ENCODE data around the gene SARDH. TPM values are rescaled to one million over a fixed set of nuclear protein-coding genes. Genes with fewer than 3 reads are reported as not detected.

The SARDH gene
- total and polyA plus RNA-seq, 2 of the 13 experiments (the other 11 are each of a cell fraction or from before 2014, with no cell fraction given): 11.6 to 34.9 TPM

DNA sequence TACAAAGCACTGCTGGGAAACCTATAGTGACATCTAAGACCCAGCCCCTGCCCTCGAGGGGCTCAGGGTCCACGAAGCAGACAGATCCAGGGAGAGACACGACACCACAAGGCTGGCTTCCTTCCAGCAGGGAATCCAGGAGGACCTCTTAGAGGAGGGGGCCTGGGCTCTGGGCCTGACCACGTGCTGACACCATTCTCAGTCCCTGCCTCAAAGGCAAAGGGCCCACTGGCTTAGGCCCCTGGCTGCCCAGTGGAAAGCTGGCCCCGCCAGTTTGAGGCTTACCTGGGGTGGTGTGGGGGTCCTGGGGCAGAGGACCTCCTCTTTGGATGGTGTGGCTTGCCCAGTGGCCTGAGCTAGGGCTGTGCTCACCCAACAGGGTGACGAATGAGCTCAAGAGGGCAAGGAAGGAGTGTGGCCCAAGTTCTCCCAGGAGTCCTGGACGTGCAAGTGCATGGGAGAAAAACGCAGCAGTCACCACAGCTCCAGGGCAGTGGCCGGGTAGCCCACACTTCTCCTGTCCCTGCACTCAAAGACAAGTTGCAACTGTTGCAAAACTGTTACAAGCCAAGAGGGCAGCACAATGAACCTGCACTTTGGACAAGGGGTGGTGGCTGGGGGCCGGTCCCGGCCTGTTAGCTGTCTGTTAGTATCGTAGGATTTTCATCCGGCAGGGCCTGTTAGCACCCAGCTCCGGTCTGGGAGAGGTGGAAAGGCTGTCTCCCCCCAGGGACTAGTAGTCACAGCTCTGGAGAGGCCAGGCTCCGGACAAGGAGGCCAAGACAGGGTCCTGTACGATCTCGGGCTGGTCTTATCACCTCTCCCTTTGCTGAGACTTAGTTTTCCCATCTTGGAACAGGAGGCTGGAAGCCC lies 1.5 kb upstream of the SARDH start:
- CTCF ChIA-PET (ENCODE audit: low intra/inter-chr PET ratio, low total read pairs): interaction anchor here (0.6 to 1.2 kb wide), 3 partner anchors 29 to 254 kb away, joined by 3 to 4 read pairs (median 3); no protein-coding TSS in a partner anchor
- intact Hi-C loops (cut with micrococcal nuclease; ENCODE audit: unreplicated experiment): loop anchor here (2.0 kb wide), 1 partner anchor 29 kb away; no protein-coding TSS in a partner anchor
- TSS peak; percentile 77 for BruUV-seq (replicated peaks)
- TF ChIP-seq PLRG1 (conservative IDR thresholded peaks at IDR 0.05) (no peak), ZNF782 (CRISPR knock-in tag; IDR thresholded peaks at IDR 0.05; ENCODE audit: borderline replicate concordance) (peak; percentile 47; the same call in 1 of the 2 replicates), ZNF776 (CRISPR knock-in tag; IDR thresholded peaks at IDR 0.05) (0 out of 2 replicates have a peak, but pooled peaks have one; percentile 38), IKZF1 (IDR thresholded peaks at IDR 0.05) (no peak), IKZF4 (CRISPR knock-in tag; IDR thresholded peaks at IDR 0.05; ENCODE audit: borderline replicate concordance, low read depth, not compliant biosample characterization) (no peak), ZNF180 (CRISPR knock-in tag; IDR thresholded peaks at IDR 0.05; ENCODE audit: borderline replicate concordance, low read depth) (no peak), ZNF264 (CRISPR knock-in tag; IDR thresholded peaks at IDR 0.05) (peak; percentile 82), SOX5 (CRISPR knock-in tag; IDR thresholded peaks at IDR 0.05; ENCODE audit: borderline replicate concordance) (peak; percentile 86; the same call in 1 of the 2 replicates), ZNF326 (CRISPR knock-in tag; IDR thresholded peaks at IDR 0.05; ENCODE audit: borderline replicate concordance) (no peak), SMAD9 (CRISPR knock-in tag; IDR thresholded peaks at IDR 0.05) (no peak)
- TF ChIP-seq, protein P1, sequence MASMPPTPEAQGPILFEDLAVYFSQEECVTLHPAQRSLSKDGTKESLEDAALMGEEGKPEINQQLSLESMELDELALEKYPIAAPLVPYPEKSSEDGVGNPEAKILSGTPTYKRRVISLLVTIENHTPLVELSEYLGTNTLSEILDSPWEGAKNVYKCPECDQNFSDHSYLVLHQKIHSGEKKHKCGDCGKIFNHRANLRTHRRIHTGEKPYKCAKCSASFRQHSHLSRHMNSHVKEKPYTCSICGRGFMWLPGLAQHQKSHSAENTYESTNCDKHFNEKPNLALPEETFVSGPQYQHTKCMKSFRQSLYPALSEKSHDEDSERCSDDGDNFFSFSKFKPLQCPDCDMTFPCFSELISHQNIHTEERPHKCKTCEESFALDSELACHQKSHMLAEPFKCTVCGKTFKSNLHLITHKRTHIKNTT (CRISPR knock-in tag; IDR thresholded peaks at IDR 0.05): no peak
- TF ChIP-seq, protein P2, sequence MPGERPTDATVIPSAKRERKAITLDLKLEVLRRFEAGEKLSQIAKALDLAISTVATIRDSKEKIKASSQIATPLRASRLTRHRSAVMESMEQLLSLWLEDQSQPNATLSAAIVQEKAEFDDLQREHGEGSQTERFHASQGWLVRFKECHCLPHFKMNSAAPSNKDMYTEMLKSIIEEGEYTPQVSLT (CRISPR knock-in tag; IDR thresholded peaks at IDR 0.05; ENCODE audit: borderline replicate concordance, low read depth): no peak
- TF ChIP-seq, protein P3, sequence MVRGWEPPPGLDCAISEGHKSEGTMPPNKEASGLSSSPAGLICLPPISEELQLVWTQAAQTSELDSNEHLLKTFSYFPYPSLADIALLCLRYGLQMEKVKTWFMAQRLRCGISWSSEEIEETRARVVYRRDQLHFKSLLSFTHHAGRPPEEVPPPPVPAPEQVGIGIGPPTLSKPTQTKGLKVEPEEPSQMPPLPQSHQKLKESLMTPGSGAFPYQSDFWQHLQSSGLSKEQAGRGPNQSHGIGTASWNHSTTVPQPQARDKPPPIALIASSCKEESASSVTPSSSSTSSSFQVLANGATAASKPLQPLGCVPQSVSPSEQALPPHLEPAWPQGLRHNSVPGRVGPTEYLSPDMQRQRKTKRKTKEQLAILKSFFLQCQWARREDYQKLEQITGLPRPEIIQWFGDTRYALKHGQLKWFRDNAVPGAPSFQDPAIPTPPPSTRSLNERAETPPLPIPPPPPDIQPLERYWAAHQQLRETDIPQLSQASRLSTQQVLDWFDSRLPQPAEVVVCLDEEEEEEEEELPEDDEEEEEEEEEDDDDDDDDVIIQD (CRISPR knock-in tag; IDR thresholded peaks at IDR 0.05; ENCODE audit: low read depth): no peak
- TF ChIP-seq, protein P4, sequence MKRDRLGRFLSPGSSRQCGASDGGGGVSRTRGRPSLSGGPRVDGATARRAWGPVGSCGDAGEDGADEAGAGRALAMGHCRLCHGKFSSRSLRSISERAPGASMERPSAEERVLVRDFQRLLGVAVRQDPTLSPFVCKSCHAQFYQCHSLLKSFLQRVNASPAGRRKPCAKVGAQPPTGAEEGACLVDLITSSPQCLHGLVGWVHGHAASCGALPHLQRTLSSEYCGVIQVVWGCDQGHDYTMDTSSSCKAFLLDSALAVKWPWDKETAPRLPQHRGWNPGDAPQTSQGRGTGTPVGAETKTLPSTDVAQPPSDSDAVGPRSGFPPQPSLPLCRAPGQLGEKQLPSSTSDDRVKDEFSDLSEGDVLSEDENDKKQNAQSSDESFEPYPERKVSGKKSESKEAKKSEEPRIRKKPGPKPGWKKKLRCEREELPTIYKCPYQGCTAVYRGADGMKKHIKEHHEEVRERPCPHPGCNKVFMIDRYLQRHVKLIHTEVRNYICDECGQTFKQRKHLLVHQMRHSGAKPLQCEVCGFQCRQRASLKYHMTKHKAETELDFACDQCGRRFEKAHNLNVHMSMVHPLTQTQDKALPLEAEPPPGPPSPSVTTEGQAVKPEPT (CRISPR knock-in tag; IDR thresholded peaks at IDR 0.05; ENCODE audit: low read depth): peak; percentile 69
- TF ChIP-seq, protein P5, sequence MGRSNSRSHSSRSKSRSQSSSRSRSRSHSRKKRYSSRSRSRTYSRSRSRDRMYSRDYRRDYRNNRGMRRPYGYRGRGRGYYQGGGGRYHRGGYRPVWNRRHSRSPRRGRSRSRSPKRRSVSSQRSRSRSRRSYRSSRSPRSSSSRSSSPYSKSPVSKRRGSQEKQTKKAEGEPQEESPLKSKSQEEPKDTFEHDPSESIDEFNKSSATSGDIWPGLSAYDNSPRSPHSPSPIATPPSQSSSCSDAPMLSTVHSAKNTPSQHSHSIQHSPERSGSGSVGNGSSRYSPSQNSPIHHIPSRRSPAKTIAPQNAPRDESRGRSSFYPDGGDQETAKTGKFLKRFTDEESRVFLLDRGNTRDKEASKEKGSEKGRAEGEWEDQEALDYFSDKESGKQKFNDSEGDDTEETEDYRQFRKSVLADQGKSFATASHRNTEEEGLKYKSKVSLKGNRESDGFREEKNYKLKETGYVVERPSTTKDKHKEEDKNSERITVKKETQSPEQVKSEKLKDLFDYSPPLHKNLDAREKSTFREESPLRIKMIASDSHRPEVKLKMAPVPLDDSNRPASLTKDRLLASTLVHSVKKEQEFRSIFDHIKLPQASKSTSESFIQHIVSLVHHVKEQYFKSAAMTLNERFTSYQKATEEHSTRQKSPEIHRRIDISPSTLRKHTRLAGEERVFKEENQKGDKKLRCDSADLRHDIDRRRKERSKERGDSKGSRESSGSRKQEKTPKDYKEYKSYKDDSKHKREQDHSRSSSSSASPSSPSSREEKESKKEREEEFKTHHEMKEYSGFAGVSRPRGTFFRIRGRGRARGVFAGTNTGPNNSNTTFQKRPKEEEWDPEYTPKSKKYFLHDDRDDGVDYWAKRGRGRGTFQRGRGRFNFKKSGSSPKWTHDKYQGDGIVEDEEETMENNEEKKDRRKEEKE (IDR thresholded peaks at IDR 0.05): no peak

More for the DNA sequence above, 1.5 kb upstream of the SARDH start:
- Histone ChIP-seq H3K9ac (ENCODE audit: insufficient read depth, low read depth, low read length) (peak overlapping the region; percentile 74), H3K27ac (ENCODE audit: extremely low read length, insufficient read depth, low read length) (peak overlapping the region; percentile 97), H3K4me3 (replicated peaks in 1 of 3; ENCODE audit: insufficient read depth in 1 of 3, low read depth in 2 of 3, low read length in 3 of 3) (peak overlapping the region; percentile 63 to 83 (median 64)), H3K79me2 (ENCODE audit: insufficient read depth, low read length) (peaks cover 5% of the 10 kb centered on the region), H3K4me2 (ENCODE audit: low read depth, low read length) (peak overlapping the region; percentile 91), H3K36me3 (replicated peaks in 1 of 2; ENCODE audit: control insufficient read depth in 1 of 2, insufficient read depth in 2 of 2, low read length in 2 of 2) (no peaks in the 10 kb centered on the region), H3K27me3 (ENCODE audit: control insufficient read depth in 1 of 2, insufficient read depth in 2 of 2, low read length in 2 of 2) (no peaks in the 10 kb centered on the region), H3K4me1 (ENCODE audit: insufficient read depth, low read length) (peaks cover 74% of the 10 kb centered on the region), H2AFZ (ENCODE audit: low read length) (no peak overlapping the region), H3K9me3 (ENCODE audit: low read length) (no peaks in the 10 kb centered on the region), H4K20me1 (ENCODE audit: insufficient read depth, low read length) (no peaks in the 10 kb centered on the region)
- peak; percentile 55 for ATAC-seq
- POLR2A ChIA-PET: interaction anchor here (0.6 to 6.2 kb wide), 15 partner anchors 12 to 348 kb away, joined by 3 to 156 read pairs (median 7); partner anchors contain the start of genes BRD3OS and CACFD1
- 4% methylated on average over 5 of the region's 17 CpGs for WGBS (ENCODE audit: low lambda C conversion rate)
- peak; percentile 98 for FAIRE-seq
- DNase-seq (ENCODE audit: low spot score): peak; percentile 91
- in situ Hi-C loops (cut with HindIII; ENCODE audit: extremely low pct_ligation_motif_present, low pct_unique_long_range_greater_than_20kb): loop anchor here (25.0 kb wide), 1 partner anchor 202 kb away; the partner anchor contains the start of gene ADAMTSL2
